H9 (cell line): Measurements from ENCODE around the gene CDHR5. TPM values are rescaled to one million over a fixed set of nuclear protein-coding genes. Genes with fewer than 3 reads are reported as not detected.
A peak's percentile ranks its signal among the peaks of the same experiment; 100 is the strongest.

ENCODE experiments used
- DNase-seq: peaks from one replicate; pipeline ENCODE4 v3.0.0-alpha.2; 2017
- H2AFZ ChIP-seq: one replicate; pipeline ENCODE4 v1.6.1; 2013; ENCODE audit warnings: mild to moderate bottlenecking, low read length, control low read depth, moderate library complexity
- H2AK5ac ChIP-seq: 2 replicates; pipeline ENCODE4 v1.6.1; 2013; ENCODE audit warnings: low read length, control low read depth, mixed read lengths; ENCODE audit not compliant: insufficient read length
- H2BK120ac ChIP-seq: one replicate; pipeline ENCODE4 v1.6.1; 2013; ENCODE audit warnings: low read depth, mild to moderate bottlenecking, low read length, control low read depth, inconsistent platforms; ENCODE audit not compliant: poor library complexity, severe bottlenecking
- H2BK12ac ChIP-seq: 2 replicates; pipeline ENCODE4 v1.6.1; 2013; ENCODE audit warnings: low read length, control low read depth, mixed read lengths, low read depth; ENCODE audit not compliant: insufficient read length
- H2BK15ac ChIP-seq: 2 replicates; pipeline ENCODE4 v1.6.1; 2013; ENCODE audit warnings: low read depth, low read length, control low read depth
- H2BK20ac ChIP-seq: one replicate; pipeline ENCODE4 v1.6.1; 2013; ENCODE audit warnings: low read depth, mild to moderate bottlenecking, low read length, control low read depth, inconsistent platforms; ENCODE audit not compliant: poor library complexity, severe bottlenecking
- H2BK5ac ChIP-seq: 2 replicates; pipeline ENCODE4 v1.6.1; 2013; ENCODE audit warnings: low read length, control low read depth, mixed read lengths; ENCODE audit not compliant: insufficient read length
- H3K14ac ChIP-seq: 2 replicates; pipeline ENCODE4 v1.6.1; 2013; ENCODE audit warnings: low read length, control low read depth; ENCODE audit not compliant: insufficient read depth
- H3K18ac ChIP-seq: 2 replicates; pipeline ENCODE4 v1.6.1; 2013; ENCODE audit warnings: low read depth, mild to moderate bottlenecking, mixed read lengths, low read length, control low read depth; ENCODE audit not compliant: insufficient read length
- H3K23ac ChIP-seq: 2 replicates; pipeline ENCODE4 v1.6.1; 2013; ENCODE audit warnings: low read length, control low read depth, mixed read lengths, low read depth; ENCODE audit not compliant: insufficient read length
- H3K23me2 ChIP-seq: 2 replicates; pipeline ENCODE4 v1.6.1; 2013; ENCODE audit warnings: low read depth, mild to moderate bottlenecking, mixed read lengths, low read length, control low read depth; ENCODE audit not compliant: insufficient read length, poor library complexity, severe bottlenecking
- H3K27ac ChIP-seq: 2 replicates; pipeline ENCODE4 v1.5.1; 2013; ENCODE audit warnings: low read length, control low read depth, mixed read lengths, low read depth; ENCODE audit not compliant: insufficient read length
- H3K27me3 ChIP-seq: 2 replicates; pipeline ENCODE4 v1.6.1; 2013; ENCODE audit warnings: low read length, control low read depth, inconsistent platforms; ENCODE audit not compliant: insufficient read depth
- H3K4ac ChIP-seq: 2 replicates; pipeline ENCODE4 v1.6.1; 2013; ENCODE audit warnings: low read depth, mild to moderate bottlenecking, control low read depth, inconsistent platforms, low read length, moderate library complexity
- H3K4me1 ChIP-seq: 2 replicates; pipeline ENCODE4 v1.6.1; 2013; ENCODE audit warnings: low read length, control low read depth, inconsistent platforms; ENCODE audit not compliant: insufficient read depth
- H3K4me2 ChIP-seq: 2 replicates; pipeline ENCODE4 v1.6.1; 2013; ENCODE audit warnings: low read length, control low read depth, mixed read lengths; ENCODE audit not compliant: insufficient read length, insufficient read depth
- H3K56ac ChIP-seq: 2 replicates; pipeline ENCODE4 v1.6.1; 2013; ENCODE audit warnings: low read depth, mild to moderate bottlenecking, mixed read lengths, low read length, control low read depth; ENCODE audit not compliant: insufficient read length
- H3K79me1 ChIP-seq: 2 replicates; pipeline ENCODE4 v1.6.1; 2013; ENCODE audit warnings: low read depth, mild to moderate bottlenecking, moderate library complexity, low read length, control low read depth, inconsistent platforms; ENCODE audit not compliant: insufficient read depth, poor library complexity, severe bottlenecking
- H3K79me2 ChIP-seq: 2 replicates; pipeline ENCODE4 v1.6.1; 2013; ENCODE audit warnings: low read length, control low read depth, inconsistent platforms; ENCODE audit not compliant: insufficient read depth
- H3K9ac ChIP-seq: 2 replicates; pipeline ENCODE4 v1.6.1; 2013; ENCODE audit warnings: low read length, control low read depth, mixed read lengths; ENCODE audit not compliant: insufficient read length; ENCODE audit errors: extremely low read depth
- H3K9me3 ChIP-seq: one replicate; pipeline ENCODE4 v1.6.1; 2013; ENCODE audit warnings: low read depth, low read length, inconsistent platforms; ENCODE audit not compliant: control insufficient read depth
- H3T11ph ChIP-seq: one replicate; pipeline ENCODE4 v1.6.1; 2013; ENCODE audit warnings: mild to moderate bottlenecking, low read length, control low read depth, inconsistent platforms
- H4K20me1 ChIP-seq: one replicate; pipeline ENCODE4 v1.6.1; 2013; ENCODE audit not compliant: control insufficient read depth, insufficient read length, insufficient read depth
- H4K5ac ChIP-seq: 2 replicates; pipeline ENCODE4 v1.6.1; 2013; ENCODE audit warnings: low read depth, mild to moderate bottlenecking, mixed read lengths, low read length, control low read depth; ENCODE audit not compliant: insufficient read length
- H4K8ac ChIP-seq: replicated peaks from 2 replicates; pipeline ENCODE4 v1.6.1; 2013; ENCODE audit warnings: low read length, control low read depth, mixed read lengths, low read depth; ENCODE audit not compliant: insufficient read length
- H4K91ac ChIP-seq: 2 replicates; pipeline ENCODE4 v1.6.1; 2013; ENCODE audit warnings: low read depth, mild to moderate bottlenecking, moderate library complexity, mixed read lengths, low read length, control low read depth; ENCODE audit not compliant: insufficient read length
- H3K27ac Mint-ChIP-seq, 3 experiments: 2 replicates in 2 of 3; 3 replicates in 1 of 3; pipeline ENCODE4 v1.8.0; 2020 to 2021; ENCODE audit warnings: mixed read lengths in 3 of 3, mild to moderate bottlenecking in 1 of 3, moderate library complexity in 1 of 3
- H3K27me3 Mint-ChIP-seq: 2 replicates; pipeline ENCODE4 v1.8.0; 2021; ENCODE audit warnings: low read depth, mild to moderate bottlenecking, moderate library complexity, mixed read lengths
- H3K36me3 Mint-ChIP-seq, 3 experiments: 2 replicates in 2 of 3; 3 replicates in 1 of 3; pipeline ENCODE4 v1.8.0; 2020 to 2021; ENCODE audit warnings: low read depth in 3 of 3, mixed read lengths in 3 of 3; ENCODE audit not compliant: insufficient read depth in 1 of 3
- H3K4me1 Mint-ChIP-seq, 2 experiments: 2 replicates each; pipeline ENCODE4 v1.8.0; 2020; ENCODE audit warnings: mixed read lengths in 2 of 2
- H3K4me3 Mint-ChIP-seq, 2 experiments: 2 replicates in 1 of 2; 3 replicates in 1 of 2; pipeline ENCODE4 v1.8.0; 2020 to 2021; ENCODE audit warnings: mild to moderate bottlenecking in 2 of 2, mixed read lengths in 2 of 2, moderate library complexity in 1 of 2
- H3K9me3 Mint-ChIP-seq, 2 experiments: 2 replicates in 1 of 2; 3 replicates in 1 of 2; pipeline ENCODE4 v1.8.0; 2020; ENCODE audit warnings: mild to moderate bottlenecking in 2 of 2, mixed read lengths in 2 of 2, moderate library complexity in 1 of 2
- CTCF ChIP-seq: fragments of 200-600 bp; sonication (generic); conservative IDR thresholded peaks from 3 replicates; pipeline ENCODE4 v1.8.0; 2021; ENCODE audit warnings: antibody characterized with exemption, mild to moderate bottlenecking
- WGBS: extraction: QIAGEN DNeasy Blood & Tissue Kit; methylation state at CpG from one replicate; pipeline ENCODE4 v1.1.7; 2013; ENCODE audit warnings: missing lambda C conversion rate, low lambda C conversion rate, mixed read lengths; ENCODE audit not compliant: insufficient read length; ENCODE audit errors: extremely low coverage; 5-methylcytosine and 5-hydroxymethylcytosine counted together
- total RNA-seq: library from RNA; stranded (reverse); gene quantifications from 2 replicates; pipeline ENCODE4 v1.2.1, GENCODE V29; 2021

The CDHR5 gene
- total RNA-seq, 1 experiment from 2014 or later, result not detected

DNA sequence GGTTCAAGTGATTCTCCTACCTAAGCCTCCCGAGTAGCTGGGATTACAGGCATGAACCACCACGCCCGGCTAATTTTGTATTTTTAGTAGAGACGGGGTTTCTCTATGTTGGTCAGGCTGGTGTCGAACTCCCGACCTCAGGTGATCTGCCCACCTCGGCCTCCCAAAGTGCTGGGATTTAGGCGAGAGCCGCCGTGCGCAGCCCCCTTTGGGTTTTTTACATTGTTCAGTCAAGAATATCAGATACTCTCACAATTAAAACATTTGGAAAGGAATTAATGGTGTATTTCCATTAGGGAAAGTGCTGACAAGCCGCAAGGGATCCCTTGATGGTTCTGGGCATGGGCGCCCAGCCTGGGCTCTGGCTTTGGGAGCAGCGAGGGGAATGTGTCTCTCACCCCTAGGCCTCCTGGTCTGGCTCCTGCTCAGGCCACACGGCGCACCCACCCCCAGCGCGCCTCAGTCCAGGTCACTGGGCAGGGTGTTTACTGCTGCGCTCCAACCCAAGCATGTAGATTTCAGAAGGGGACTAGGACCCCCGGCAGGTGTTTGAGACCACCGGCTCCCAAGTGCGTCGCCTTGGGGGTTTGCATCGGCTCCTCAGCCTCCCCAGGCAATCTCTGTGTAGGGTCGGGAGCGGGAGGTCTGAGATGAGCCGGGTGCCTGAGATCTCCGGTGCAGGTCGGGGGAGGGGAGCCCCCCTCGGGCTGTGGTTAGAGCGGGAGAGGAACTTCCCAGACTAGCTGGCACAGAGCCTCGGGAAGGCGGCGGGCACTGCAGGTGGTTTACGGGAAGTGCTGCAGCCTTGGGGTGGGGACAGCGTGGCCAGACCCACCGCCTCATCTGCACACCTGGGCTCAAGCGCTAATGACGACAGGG lies 8.2 kb downstream of the CDHR5 start:
- Histone ChIP-seq H2AK5ac (no peak overlapping the region), H3K4me2 (peak overlapping the region; percentile 35), H2BK120ac (no peak overlapping the region), H4K20me1 (no peaks in the 10 kb centered on the region), H2BK20ac (no peak overlapping the region), H4K5ac (no peak overlapping the region), H3K27ac (no peak overlapping the region), H2BK5ac (no peak overlapping the region), H4K8ac (no peak overlapping the region), H3K4me1 (no peaks in the 10 kb centered on the region), H3K4ac (no peak overlapping the region), H3K23ac (no peak overlapping the region), H3K23me2 (peaks cover 4% of the 10 kb centered on the region), H3T11ph (no peak overlapping the region), H3K14ac (no peak overlapping the region), H3K27me3 (no peaks in the 10 kb centered on the region), H3K56ac (no peak overlapping the region), H2BK15ac (no peak overlapping the region), H3K79me1 (no peaks in the 10 kb centered on the region), H2AFZ (no peak overlapping the region), H3K9ac (no peak overlapping the region), H3K79me2 (no peaks in the 10 kb centered on the region), H3K18ac (no peak overlapping the region), H3K9me3 (no peaks in the 10 kb centered on the region), H2BK12ac (no peak overlapping the region), H4K91ac (no peak overlapping the region)
- H3K27me3 Mint-ChIP-seq, result no peaks in the 10 kb centered on the region
- H3K4me3 Mint-ChIP-seq, result peak overlapping the region; percentile 73 to 82; a peak in 4 of 5 replicates
- H3K4me1 Mint-ChIP-seq, result peaks cover 4 to 6% of the 10 kb centered on the region in 2 experiments; a peak in 3 of 4 replicates
- WGBS, result no CpG with 5 or more reads among the region's 39 CpGs
- H3K27ac Mint-ChIP-seq, result peak overlapping the region in 1 of 3 experiments; percentile 44; a peak in 1 of 7 replicates
- no peak for DNase-seq
- no peaks in the 10 kb centered on the region for H3K9me3 Mint-ChIP-seq
- no peak for TF ChIP-seq CTCF
- H3K36me3 Mint-ChIP-seq, result peaks cover 3 to 13% (median 12%) of the 10 kb centered on the region in 3 experiments; a peak in 6 of 7 replicates
